HG03095 (cell line): ENCODE results near the gene CTNNBIP1.

Source experiments
- ATAC-seq: cut with Tn5 transposase; IDR thresholded peaks from one replicate; pipeline ENCODE4 v1.9.1; 2021; ENCODE audit warnings: moderate library complexity; ENCODE audit not compliant: unreplicated experiment

CTNNBIP1 gene

GRCh38 chr1:9835758-9836631, 74.1 kb downstream of the CTNNBIP1 start:
- ATAC-seq, result no peak

- no peak for ATAC-seq
Measured at GRCh38 chr1:9835404-9835757, 74.7 kb downstream of the CTNNBIP1 start.

- no peak for ATAC-seq
Measured at GRCh38 chr1:9833632-9834031, 76.4 kb downstream of the CTNNBIP1 start.

GRCh38 chr1:9827558-9828185, 82.4 kb downstream of the CTNNBIP1 start:
- ATAC-seq, result no peak

- ATAC-seq, result no peak
Measured at GRCh38 chr1:9826616-9827015, 83.5 kb downstream of the CTNNBIP1 start.

- ATAC-seq, result no peak
Measured at GRCh38 chr1:9826087-9826486, 84.0 kb downstream of the CTNNBIP1 start.

- ATAC-seq, result no peak
Measured at GRCh38 chr1:9825093-9826074, 84.7 kb downstream of the CTNNBIP1 start.

- no peak for ATAC-seq
Measured at GRCh38 chr1:9824702-9825089, 85.4 kb downstream of the CTNNBIP1 start.

- peak; percentile 39 for ATAC-seq
Measured at GRCh38 chr1:9823943-9824701, 85.9 kb downstream of the CTNNBIP1 start, which contains the start of gene CLSTN1. CLSTN1 (minus strand) TSS chr1:9823965; CDS start chr1:9823733, 232 bp downstream.

- peak; percentile 23 for ATAC-seq
Measured at GRCh38 chr1:9823693-9823942, 86.5 kb downstream of the CTNNBIP1 start.

GRCh38 chr1:9822897-9823692, 87.0 kb downstream of the CTNNBIP1 start:
- peak; percentile 11 for ATAC-seq

- no peak for ATAC-seq
Measured at GRCh38 chr1:9822490-9822889, 87.6 kb downstream of the CTNNBIP1 start.

- no peak for ATAC-seq
Measured at GRCh38 chr1:9821710-9822109, 88.4 kb downstream of the CTNNBIP1 start.

GRCh38 chr1:9820521-9820920, 89.5 kb downstream of the CTNNBIP1 start:
- ATAC-seq, result no peak

GRCh38 chr1:9817734-9818133, 92.3 kb downstream of the CTNNBIP1 start:
- ATAC-seq, result no peak

GRCh38 chr1:9816199-9816598, 93.9 kb downstream of the CTNNBIP1 start:
- ATAC-seq, result no peak

GRCh38 chr1:9815150-9815549, 94.9 kb downstream of the CTNNBIP1 start:
- ATAC-seq, result no peak

GRCh38 chr1:9814619-9815018, 95.5 kb downstream of the CTNNBIP1 start:
- ATAC-seq, result no peak

GRCh38 chr1:9811239-9811966, 98.7 kb downstream of the CTNNBIP1 start:
- ATAC-seq, result no peak
